HG03460 (cell line): Measurements from ENCODE around the gene MS4A7.
"Not testable (repeated sequence)": the region's sequence is repeated elsewhere in the genome, so short reads cannot be mapped to it uniquely, and the experiment has no call there.

Source experiments
- ATAC-seq: cut with Tn5 transposase; IDR thresholded peaks from one replicate; pipeline ENCODE4 v1.9.1; 2021; ENCODE audit not compliant: unreplicated experiment

Gene MS4A7

DNA sequence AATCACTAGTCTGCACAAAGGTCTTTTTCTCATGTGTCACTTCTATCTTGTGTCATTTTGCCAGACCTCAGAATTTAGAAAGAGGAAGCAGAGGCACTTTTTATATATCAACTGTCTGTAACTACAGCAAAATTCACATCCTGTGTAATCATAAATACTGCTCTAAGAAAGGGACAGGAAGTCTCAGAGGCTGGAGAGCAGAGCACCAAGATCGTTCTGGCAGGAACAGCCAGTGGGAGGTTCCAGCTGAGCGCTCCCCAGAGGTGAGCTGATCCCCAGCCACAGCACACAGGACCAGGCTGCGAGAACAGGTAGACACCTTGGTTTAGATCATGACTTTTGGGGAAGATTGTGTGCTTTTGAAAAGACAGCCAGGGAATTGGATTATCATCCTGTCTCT is at the start of gene MS4A7:
MS4A7 (plus strand) TSS at position 179 of the 400 bp plus-strand sequence. CDS start 4,610 bp downstream, outside the sequence.
- ATAC-seq: peak; percentile 87

- no peak for ATAC-seq
These were observed 45.5 kb upstream of the MS4A7 start for GRCh38 chr11:60332846-60333245.

GRCh38 chr11:60334005-60334620 is 44.2 kb upstream of the MS4A7 start:
- ATAC-seq: peak; percentile 57

DNA sequence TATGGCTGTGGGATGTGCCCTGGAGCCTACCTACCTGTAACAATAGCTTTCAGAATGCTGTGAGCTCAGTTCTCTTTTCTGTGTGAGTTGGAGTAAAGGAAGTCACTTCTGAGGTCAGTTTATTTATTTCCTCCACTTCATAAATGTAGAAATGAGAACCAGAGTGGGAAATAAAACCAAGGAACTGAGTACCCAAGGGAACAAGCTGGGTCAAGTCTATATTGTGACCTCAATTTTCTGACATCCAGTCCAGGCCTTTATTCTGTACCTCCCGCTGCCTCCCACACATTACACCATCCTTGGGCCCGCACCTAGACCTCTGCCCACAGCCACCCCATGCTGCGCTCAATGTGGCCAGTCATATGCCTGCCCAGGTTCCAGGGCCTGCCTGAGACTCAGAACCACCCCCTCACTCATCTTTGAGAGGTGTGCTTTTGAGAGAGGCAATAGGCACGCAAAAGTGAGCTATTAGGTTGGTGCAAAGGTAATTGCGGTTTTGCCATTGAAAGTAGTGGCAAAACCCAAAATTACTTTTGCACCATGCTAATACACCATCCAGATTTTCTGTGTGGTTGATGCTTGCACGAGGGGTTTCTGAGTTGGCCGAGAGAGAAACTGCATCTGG is 41.5 kb upstream of the MS4A7 start:
- no peak for ATAC-seq

- ATAC-seq: no peak
These were observed 40.3 kb upstream of the MS4A7 start for GRCh38 chr11:60338053-60338452.

GRCh38 chr11:60339356-60339755 is 39.0 kb upstream of the MS4A7 start:
- ATAC-seq: no peak

- ATAC-seq: no peak
These were observed 35.1 kb upstream of the MS4A7 start for GRCh38 chr11:60343094-60343704.

DNA sequence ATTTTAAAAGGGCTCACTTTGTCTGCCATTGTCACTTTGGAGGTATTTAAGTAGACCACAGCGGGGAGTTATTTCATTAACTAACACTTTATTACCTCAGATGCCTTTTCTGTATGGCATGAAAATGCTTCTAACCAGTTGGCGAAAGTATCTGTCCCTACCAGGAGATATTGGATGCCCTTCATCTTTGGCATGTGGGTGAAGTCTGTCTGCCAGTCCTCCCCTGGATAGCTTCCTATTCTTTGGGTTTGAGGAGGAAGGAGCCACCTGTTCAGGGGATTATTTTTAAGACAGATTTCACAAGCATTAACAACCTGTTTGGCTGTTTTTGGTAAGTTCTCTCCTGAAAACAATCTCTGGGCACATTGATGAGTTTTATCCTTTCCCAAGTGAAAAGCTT is 34.2 kb upstream of the MS4A7 start:
- no peak for ATAC-seq

DNA sequence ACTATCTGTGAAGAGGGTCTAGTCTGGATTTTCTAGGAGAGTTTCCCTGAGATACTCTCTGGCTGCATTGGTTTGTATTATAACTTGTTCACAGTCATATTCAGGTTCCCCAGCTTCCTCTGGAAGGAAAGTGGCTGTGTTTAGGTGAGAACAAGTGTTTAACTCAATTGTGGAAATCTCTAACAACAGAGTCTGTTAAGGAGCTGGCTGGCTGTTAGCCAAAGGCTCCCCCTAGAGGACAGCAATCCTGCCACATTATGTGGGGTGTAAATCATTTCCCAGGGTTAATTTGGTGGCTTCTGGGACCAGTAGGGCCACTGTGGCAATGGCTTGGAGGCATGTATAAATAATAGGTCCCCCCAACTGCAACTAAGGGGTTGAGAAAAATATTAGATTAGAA is 32.8 kb upstream of the MS4A7 start:
- ATAC-seq: no peak

DNA sequence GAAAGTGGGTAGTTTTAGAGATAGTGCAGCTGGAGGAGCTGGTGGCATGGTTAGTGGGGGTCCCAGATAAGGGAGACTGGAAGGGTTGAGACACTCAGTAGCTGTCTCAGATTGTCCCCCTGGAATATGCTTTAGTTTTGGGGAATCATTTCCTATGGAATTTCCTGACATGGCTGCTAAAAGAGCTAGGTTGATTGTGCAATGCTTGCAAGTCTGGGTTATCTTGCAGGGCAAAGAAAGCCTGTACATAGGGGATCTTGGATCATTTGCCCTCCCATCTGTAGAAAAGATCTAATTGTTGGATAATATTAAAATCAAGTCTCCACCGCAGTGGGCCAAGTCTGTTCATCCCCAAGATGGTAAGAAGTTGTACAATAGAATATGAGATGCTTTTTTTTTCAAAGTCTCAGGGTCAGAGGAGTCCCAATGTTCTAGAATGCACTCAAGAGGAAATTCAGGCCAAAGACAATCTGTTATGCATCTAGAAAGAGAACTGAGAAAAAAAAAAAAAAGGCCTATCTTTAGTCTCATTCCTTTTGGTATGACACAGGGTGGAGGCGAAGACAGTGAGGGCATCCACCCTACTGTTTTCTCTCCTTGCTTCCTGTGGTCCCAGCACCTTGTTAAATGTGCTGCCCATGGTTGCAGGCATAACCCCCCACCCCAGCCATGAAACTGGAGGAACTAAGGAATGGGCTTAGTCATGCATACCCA is 31.1 kb upstream of the MS4A7 start:
- no peak for ATAC-seq

DNA sequence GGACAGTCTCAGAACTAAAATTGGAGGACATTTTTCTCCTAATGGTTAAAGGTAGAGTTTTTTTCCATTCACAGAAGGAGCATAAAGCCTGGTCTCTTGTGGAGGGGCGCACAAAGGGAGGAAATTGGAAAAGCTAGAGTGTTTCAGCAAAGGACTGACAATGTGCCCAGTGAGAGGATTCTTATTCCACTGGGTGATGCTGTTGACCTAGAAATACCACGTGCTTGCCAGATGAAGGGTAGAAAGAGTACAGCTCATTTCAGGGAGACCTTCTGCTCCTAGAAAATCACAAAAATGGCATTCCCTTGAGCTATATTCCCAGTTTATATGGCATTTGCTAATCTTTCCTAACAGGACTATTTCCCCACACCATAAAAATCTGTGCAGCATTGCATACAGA is 30.2 kb upstream of the MS4A7 start:
- no peak for ATAC-seq

DNA sequence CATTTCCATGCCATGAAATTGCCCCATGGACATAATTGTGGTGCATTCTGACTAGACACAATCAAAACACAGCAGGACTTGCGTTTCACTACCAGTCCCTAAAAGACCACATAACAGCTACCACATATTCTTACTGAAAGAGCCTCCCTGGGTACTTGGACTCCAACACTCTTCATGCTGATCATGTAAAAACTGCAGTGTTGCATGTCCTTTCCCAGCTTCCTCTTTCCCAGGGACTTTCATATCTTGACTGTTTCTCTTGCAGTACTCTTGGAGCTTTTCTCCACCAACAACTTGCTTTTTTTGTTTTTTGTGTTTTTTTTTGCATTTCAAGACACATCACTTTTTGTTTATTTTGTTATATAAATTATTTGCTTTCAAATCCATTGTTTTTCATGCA is 28.3 kb upstream of the MS4A7 start:
- ATAC-seq: no peak

GRCh38 chr11:60357771-60358170 is 20.6 kb upstream of the MS4A7 start:
- ATAC-seq: no peak

DNA sequence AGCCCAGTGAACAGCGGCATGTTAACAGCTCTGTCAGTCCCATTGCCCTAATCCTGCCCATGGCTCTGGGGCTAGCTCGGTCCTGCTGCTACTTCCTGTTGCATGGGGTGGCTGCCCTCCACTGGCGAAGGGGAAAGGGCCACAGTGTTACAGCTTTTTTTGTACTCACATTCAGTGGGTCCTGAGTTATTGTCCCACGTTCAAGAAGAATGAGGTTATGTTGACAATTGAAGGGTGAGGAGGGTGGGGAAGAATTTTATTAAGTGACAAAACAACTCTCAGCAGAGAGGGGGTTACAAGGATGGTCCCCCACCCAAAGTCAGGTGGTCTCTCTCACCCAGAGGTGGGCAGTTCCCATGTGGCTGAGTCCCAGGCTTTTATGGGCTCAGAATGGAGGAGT is 17.7 kb upstream of the MS4A7 start:
- no peak for ATAC-seq

- ATAC-seq: no peak
These were observed 16.1 kb upstream of the MS4A7 start for GRCh38 chr11:60362241-60362640.

DNA sequence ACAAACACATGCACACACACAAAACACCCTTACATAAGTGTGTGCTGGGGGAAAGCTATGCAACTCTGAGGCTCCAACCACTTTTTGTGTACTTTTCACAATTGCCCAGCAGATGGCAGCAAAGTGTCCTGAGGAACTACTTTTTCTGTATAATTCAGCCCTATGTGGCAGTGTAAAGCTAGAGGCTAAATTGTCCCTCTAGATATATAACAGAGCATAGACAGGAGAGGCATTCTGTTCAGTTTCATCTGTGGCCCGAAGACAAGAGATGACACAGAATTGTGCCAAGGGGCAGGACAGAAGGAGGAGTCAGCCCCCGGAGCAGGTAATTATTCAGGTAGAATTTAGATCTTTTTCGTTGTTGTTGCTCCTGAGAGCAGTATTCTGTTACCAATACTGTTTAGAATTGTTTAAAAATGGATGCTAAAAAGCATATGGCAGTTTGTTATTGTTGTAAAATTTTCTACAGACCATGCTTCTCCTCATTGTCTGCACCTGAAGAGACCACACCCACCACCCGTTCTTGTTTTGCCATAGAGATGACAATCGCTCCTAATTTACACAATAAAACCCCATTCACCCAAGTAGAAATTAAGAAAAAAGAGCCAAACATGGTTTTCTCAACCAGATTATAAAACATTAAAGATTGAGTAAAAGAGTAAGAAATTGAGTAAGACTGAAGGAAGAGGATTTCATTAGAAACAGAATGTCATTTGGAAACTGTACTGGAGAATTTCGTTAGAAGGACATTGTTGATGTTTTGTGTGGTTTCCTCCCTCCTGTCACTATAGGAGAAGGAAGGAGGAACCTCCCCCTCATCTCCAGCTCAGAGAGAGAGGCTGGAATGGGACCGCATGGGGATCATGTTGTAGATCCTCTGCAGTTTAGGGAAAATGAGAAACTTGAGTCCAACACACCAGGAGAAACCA is 14.5 kb upstream of the MS4A7 start:
- ATAC-seq: peak; percentile 77

DNA sequence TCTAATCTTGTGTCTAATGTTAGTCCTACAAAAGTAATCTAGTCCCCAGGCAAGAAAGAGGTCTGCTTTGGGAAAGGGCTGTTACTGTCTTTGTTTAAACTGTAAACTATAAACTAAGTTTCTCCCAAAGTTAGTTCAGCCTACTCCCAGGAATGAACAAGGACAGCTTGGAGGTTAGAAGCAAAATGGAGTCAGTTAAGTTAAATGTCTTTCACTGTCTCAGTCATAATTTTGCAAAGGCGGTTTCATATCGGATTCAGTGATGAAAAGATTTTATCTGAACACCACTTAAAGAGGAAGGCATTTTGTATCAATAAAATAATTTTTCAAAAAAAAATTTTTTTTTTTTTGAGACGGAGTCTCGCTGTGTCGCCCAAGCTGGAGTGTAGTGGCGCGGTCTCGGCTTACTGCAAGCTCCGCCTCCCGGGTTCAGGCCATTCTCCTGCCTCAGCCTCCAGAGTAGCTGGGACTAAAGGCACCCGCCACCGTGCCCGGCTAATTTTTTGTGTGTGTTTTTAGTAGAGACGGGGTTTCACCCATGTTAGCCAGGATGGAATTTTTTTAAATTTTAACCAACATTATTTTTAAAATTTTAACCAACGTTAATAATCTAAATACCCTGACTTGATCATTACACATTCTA is 11.9 kb upstream of the MS4A7 start:
- not testable (repeated sequence) for ATAC-seq

DNA sequence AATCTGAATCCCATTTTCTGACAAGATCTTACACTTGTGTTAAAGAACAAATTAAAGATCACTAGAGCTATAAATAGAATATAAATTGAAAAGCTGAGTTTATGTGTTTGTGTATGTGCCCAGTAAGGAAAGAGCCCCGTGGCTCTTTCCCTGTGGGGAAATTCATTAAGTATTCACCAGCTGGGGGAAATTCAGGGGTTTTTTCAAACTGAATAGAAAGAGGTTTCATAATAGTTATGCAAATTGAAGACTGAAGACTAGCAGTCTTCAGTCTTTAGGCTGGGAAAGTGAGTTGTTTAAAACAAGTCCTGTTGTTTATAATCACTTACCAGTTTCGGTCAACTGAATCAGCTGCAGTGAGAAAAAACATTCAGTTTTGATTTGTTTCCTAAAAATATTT is 11.3 kb upstream of the MS4A7 start:
- peak; percentile 74 for ATAC-seq

GRCh38 chr11:60367896-60368295 is 10.4 kb upstream of the MS4A7 start:
- no peak for ATAC-seq

DNA sequence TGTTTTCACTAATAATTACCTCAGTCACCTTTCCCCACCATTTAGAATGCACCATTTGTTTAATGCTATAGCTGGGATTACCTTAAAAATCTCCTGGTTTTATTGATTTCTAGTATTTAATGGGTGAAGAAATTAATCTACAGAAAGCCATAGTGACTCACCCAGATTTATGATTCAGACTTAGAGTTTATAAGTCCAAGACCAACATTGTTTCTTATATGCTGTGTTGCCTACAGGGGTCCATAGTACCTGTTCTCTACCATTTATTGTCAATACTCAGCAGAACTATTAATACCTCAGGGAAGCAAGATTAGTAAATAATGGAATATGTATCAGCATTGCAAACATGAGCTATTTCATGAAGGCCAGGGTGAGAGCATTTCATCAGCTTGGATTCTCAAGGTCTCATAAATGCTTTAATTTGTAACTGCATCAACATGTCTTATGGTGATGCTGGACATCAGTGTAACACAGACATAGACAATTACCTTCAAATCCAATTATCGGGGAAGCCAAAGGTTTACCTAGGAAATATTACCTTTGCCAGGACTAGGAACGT is 8.0 kb upstream of the MS4A7 start:
- ATAC-seq: no peak
